Keratinocyte (primary cell): ENCODE results near the gene RNF144A. TPM values are rescaled to one million over a fixed set of nuclear protein-coding genes. Genes with fewer than 3 reads are reported as not detected.

Experiments used
- DNase-seq: peaks from one replicate; pipeline ENCODE4 v3.0.0-alpha.2; 2011; ENCODE audit warnings: low read depth, missing footprints, low spot score
- FAIRE-seq: peaks from 2 replicates; lab custom pipeline; 2011; peaks lifted over from hg19 to GRCh38; lab: Jason Lieb, UNC
- H2AFZ ChIP-seq: 2 replicates; pipeline ENCODE4 v1.6.0; 2012; ENCODE audit warnings: low read length, control low read depth, inconsistent platforms; ENCODE audit not compliant: control insufficient read depth
- H3K27ac ChIP-seq: 2 replicates; pipeline ENCODE4 v1.5.1; 2011; ENCODE audit warnings: low read length; ENCODE audit not compliant: control insufficient read depth, insufficient read depth
- H3K27me3 ChIP-seq: 3 replicates; pipeline ENCODE4 v1.6.0; 2011; ENCODE audit warnings: low read length; ENCODE audit not compliant: control insufficient read depth, insufficient read depth; ENCODE audit errors: extremely low read depth
- H3K36me3 ChIP-seq, 2 experiments: 2 replicates in 1 of 2; 3 replicates in 1 of 2; pipeline ENCODE4 v1.5.1; 2011; ENCODE audit warnings: low read length in 2 of 2, mild to moderate bottlenecking in 1 of 2; ENCODE audit not compliant: control insufficient read depth in 2 of 2, insufficient read depth in 2 of 2; ENCODE audit errors: extremely low read depth in 1 of 2
- H3K4me1 ChIP-seq: 3 replicates; pipeline ENCODE4 v1.5.1; 2011; ENCODE audit warnings: low read length; ENCODE audit not compliant: control insufficient read depth, insufficient read depth; ENCODE audit errors: extremely low read depth
- H3K4me2 ChIP-seq: 3 replicates; pipeline ENCODE4 v1.6.0; 2011; ENCODE audit warnings: low read depth, low read length; ENCODE audit not compliant: control insufficient read depth, insufficient read depth; ENCODE audit errors: extremely low read depth
- H3K4me3 ChIP-seq, 3 experiments: fragments of 200-600 bp in 1 of 3; sonication (generic) in 1 of 3; 2 replicates in 2 of 3; 3 replicates in 1 of 3; pipeline ENCODE4 v1.5.1; 2011 to 2016; ENCODE audit warnings: low read length in 3 of 3, mild to moderate bottlenecking in 3 of 3, control low read depth in 2 of 3, inconsistent platforms in 1 of 3, low read depth in 1 of 3, mixed read lengths in 1 of 3, mixed run types in 1 of 3, moderate library complexity in 1 of 3; ENCODE audit not compliant: control insufficient read depth in 2 of 3, insufficient read depth in 2 of 3; ENCODE audit errors: extremely low read depth in 1 of 3
- H3K79me2 ChIP-seq: 2 replicates; pipeline ENCODE4 v1.6.0; 2012; ENCODE audit warnings: low read length; ENCODE audit not compliant: control insufficient read depth, insufficient read depth
- H3K9ac ChIP-seq: 3 replicates; pipeline ENCODE4 v1.6.0; 2011; ENCODE audit warnings: low read length; ENCODE audit not compliant: control insufficient read depth, insufficient read depth; ENCODE audit errors: extremely low read depth
- H3K9me1 ChIP-seq: 3 replicates; pipeline ENCODE4 v1.6.0; 2011; ENCODE audit warnings: low read length; ENCODE audit not compliant: control insufficient read depth, insufficient read depth; ENCODE audit errors: extremely low read depth
- H3K9me3 ChIP-seq: 2 replicates; pipeline ENCODE4 v1.5.1; 2012; ENCODE audit warnings: low read depth, low read length; ENCODE audit not compliant: control insufficient read depth
- H4K20me1 ChIP-seq: 3 replicates; pipeline ENCODE4 v1.6.0; 2011; ENCODE audit warnings: low read length; ENCODE audit not compliant: control insufficient read depth, insufficient read depth; ENCODE audit errors: extremely low read depth
- CTCF ChIP-seq, 3 experiments: IDR thresholded peaks in 1 of 3; conservative IDR thresholded peaks in 1 of 3; optimal IDR thresholded peaks in 1 of 3; 2 replicates in 2 of 3; 3 replicates in 1 of 3; pipeline versions ENCODE3 to v1.5.1; 2011; ENCODE audit warnings: low read length in 3 of 3, mild to moderate bottlenecking in 3 of 3, moderate library complexity in 2 of 3, control low read depth in 1 of 3, inconsistent platforms in 1 of 3; ENCODE audit not compliant: insufficient read depth in 2 of 3; ENCODE audit errors: extremely low read depth in 1 of 3
- EZH2 ChIP-seq: IDR thresholded peaks from one replicate; pipeline ENCODE4 v1.6.1; 2012; ENCODE audit warnings: inconsistent platforms, mild to moderate bottlenecking, low read length, moderate library complexity
- dilution Hi-C: fragments of 300-500 bp; cut with MboI; formaldehyde crosslinking; loops from one replicate; pipeline ENCODE4 v1.7.0; 2020; ENCODE audit warnings: low sequenced_read_pairs; ENCODE audit not compliant: extremely low pct_ligation_motif_present
- polyA plus RNA-seq, 5 experiments: library from polyadenylated mRNA; depleted of rRNA in 3 of 5; stranded (reverse) in 3 of 5; stranded (forward) in 1 of 5; unstranded in 1 of 5; fragments of >200 nt; gene quantifications; 1 replicate in 1 of 5; 2 replicates in 3 of 5; 3 replicates in 1 of 5; pipeline versions ENCODE4 v1.2.1 to v1.2.3, GENCODE V29; 2011 to 2012; ENCODE audit warnings: missing spikeins in 2 of 5, low read depth in 1 of 5, low replicate concordance in 1 of 5

The RNF144A gene
- polyA plus RNA-seq, 1 donor (not counting 4 experiments of a cell fraction or from before 2014, with no cell fraction given), result 1.4 TPM

- TF ChIP-seq CTCF (optimal IDR thresholded peaks at IDR 0.05 in 1 of 3, IDR thresholded peaks at IDR 0.05 in 1 of 3, conservative IDR thresholded peaks at IDR 0.05 in 1 of 3; ENCODE audit: extremely low read depth in 1 of 3, insufficient read depth in 2 of 3, low read length in 3 of 3), result no peak
- no peak for TF ChIP-seq EZH2
- dilution Hi-C loops, result no loop called here
- H4K20me1 ChIP-seq, result no peaks in the 10 kb centered on the region
Measured at GRCh38 chr2:7093376-7093775, 176.2 kb downstream of the RNF144A start.

More at GRCh38 chr2:7093376-7093775, 176.2 kb downstream of the RNF144A start:
- H3K79me2 ChIP-seq, result no peaks in the 10 kb centered on the region
- H3K4me3 ChIP-seq, result no peak overlapping the region
- H3K4me2 ChIP-seq, result no peak overlapping the region
- FAIRE-seq (no peak), DNase-seq (no peak)
- H3K9me1 ChIP-seq, result no peaks in the 10 kb centered on the region
- H3K27me3 ChIP-seq, result peaks cover 5% of the 10 kb centered on the region
- no peak overlapping the region for H3K9ac ChIP-seq
- no peaks in the 10 kb centered on the region for H3K36me3 ChIP-seq
- H2AFZ ChIP-seq, result no peak overlapping the region
- H3K27ac ChIP-seq, result no peak overlapping the region
- H3K4me1 ChIP-seq, result no peaks in the 10 kb centered on the region
- H3K9me3 ChIP-seq, result no peaks in the 10 kb centered on the region

Other genes starting within 250 kb of the RNF144A start
- gene CMPK2, start 51.5 kb upstream of the RNF144A start, polyA plus RNA-seq, result 0.85 to 3.1 TPM (median 1.5 TPM) in 3 replicates
- gene RSAD2, start 39.6 kb upstream of the RNF144A start, polyA plus RNA-seq, result 1.7 to 2.2 TPM (median 2.0 TPM) in 3 replicates